ENCODE measurements around the gene DONSON.

The DONSON gene

DNA sequence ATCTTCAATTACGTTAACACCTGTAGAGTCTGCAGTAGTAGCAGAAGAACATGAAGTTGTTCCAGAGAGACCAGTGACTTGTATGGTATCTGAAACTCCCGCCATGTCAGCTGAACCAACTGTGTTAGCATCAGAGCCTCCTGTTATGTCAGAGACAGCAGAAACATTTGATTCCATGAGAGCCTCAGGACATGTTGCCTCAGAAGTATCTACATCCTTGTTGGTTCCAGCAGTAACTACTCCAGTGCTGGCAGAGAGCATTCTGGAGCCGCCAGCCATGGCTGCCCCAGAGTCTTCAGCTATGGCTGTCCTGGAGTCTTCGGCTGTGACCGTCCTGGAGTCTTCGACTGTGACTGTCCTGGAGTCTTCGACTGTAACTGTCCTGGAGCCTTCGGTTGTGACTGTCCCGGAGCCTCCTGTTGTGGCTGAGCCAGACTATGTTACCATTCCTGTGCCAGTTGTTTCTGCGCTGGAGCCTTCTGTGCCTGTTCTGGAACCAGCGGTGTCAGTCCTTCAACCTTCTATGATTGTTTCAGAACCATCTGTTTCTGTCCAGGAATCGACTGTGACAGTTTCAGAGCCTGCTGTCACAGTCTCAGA lies 35.4 kb downstream of the DONSON start:
- DNase-seq (ENCODE audit: insufficient read length, low spot score) = no peak
- no peak for TF ChIP-seq POLR2A (IDR thresholded peaks at IDR 0.05; ENCODE audit: low read depth, low read length)
- no peak for FAIRE-seq

DNA sequence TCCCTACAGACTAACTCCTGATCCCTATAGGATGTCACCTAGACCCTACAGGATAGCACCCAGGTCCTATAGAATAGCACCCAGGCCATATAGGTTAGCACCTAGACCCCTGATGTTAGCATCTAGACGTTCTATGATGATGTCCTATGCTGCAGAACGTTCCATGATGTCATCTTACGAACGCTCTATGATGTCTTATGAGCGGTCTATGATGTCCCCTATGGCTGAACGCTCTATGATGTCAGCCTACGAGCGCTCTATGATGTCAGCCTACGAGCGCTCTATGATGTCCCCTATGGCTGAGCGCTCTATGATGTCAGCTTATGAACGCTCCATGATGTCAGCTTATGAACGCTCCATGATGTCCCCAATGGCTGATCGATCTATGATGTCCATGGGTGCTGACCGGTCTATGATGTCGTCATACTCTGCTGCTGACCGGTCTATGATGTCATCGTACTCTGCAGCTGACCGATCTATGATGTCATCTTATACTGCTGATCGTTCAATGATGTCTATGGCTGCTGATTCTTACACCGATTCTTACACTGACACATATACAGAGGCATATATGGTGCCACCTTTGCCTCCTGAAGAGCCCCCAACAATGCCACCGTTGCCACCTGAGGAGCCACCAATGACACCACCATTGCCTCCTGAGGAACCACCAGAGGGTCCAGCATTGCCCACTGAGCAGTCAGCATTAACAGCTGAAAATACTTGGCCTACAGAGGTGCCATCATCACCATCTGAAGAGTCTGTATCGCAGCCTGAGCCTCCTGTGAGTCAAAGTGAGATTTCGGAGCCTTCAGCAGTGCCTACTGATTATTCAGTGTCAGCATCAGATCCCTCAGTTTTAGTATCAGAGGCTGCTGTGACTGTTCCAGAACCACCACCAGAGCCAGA lies 36.1 kb downstream of the DONSON start:
- FAIRE-seq (no peak), DNase-seq (ENCODE audit: insufficient read length, low spot score) (no peak)

DNA sequence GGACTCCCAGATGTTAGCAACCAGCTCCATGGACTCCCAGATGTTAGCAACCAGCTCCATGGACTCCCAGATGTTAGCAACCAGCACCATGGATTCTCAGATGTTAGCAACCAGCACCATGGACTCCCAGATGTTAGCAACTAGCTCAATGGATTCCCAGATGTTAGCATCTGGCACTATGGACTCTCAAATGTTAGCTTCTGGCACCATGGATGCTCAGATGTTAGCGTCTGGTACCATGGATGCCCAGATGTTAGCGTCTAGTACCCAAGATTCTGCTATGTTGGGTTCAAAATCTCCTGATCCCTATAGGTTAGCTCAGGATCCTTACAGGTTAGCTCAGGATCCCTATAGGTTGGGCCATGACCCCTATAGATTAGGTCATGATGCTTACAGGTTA lies 36.8 kb downstream of the DONSON start:
- DNase-seq (ENCODE audit: insufficient read length, low spot score) (no peak), FAIRE-seq (no peak)
- no peak for TF ChIP-seq POLR2A (IDR thresholded peaks at IDR 0.05; ENCODE audit: low read depth, low read length)

More for the DNA sequence above, 36.1 kb downstream of the DONSON start:
- TF ChIP-seq POLR2A (IDR thresholded peaks at IDR 0.05; ENCODE audit: low read depth, low read length) = no peak

DNA sequence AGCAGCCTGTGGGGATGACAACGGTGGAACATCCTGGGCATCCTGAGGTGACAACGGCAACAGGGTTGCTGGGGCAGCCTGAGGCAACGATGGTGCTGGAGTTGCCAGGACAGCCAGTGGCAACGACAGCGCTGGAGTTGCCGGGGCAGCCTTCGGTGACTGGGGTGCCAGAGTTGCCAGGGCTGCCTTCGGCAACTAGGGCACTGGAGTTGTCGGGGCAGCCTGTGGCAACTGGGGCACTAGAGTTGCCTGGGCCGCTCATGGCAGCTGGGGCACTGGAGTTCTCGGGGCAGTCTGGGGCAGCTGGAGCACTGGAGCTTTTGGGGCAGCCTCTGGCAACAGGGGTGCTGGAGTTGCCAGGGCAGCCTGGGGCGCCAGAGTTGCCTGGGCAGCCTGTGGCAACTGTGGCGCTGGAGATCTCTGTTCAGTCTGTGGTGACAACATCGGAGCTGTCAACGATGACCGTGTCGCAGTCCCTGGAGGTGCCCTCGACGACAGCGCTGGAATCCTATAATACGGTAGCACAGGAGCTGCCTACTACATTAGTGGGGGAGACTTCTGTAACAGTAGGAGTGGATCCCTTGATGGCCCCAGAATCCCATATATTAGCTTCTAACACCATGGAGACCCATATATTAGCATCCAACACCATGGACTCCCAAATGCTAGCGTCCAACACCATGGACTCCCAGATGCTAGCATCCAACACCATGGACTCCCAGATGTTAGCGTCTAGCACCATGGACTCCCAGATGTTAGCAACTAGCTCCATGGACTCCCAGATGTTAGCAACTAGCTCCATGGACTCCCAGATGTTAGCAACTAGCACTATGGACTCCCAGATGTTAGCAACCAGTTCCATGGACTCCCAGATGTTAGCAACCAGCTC lies 37.5 kb downstream of the DONSON start:
- no peak for DNase-seq (ENCODE audit: insufficient read length, low spot score)
- TF ChIP-seq POLR2A (IDR thresholded peaks at IDR 0.05; ENCODE audit: low read depth, low read length) = no peak
- FAIRE-seq = no peak

DNA sequence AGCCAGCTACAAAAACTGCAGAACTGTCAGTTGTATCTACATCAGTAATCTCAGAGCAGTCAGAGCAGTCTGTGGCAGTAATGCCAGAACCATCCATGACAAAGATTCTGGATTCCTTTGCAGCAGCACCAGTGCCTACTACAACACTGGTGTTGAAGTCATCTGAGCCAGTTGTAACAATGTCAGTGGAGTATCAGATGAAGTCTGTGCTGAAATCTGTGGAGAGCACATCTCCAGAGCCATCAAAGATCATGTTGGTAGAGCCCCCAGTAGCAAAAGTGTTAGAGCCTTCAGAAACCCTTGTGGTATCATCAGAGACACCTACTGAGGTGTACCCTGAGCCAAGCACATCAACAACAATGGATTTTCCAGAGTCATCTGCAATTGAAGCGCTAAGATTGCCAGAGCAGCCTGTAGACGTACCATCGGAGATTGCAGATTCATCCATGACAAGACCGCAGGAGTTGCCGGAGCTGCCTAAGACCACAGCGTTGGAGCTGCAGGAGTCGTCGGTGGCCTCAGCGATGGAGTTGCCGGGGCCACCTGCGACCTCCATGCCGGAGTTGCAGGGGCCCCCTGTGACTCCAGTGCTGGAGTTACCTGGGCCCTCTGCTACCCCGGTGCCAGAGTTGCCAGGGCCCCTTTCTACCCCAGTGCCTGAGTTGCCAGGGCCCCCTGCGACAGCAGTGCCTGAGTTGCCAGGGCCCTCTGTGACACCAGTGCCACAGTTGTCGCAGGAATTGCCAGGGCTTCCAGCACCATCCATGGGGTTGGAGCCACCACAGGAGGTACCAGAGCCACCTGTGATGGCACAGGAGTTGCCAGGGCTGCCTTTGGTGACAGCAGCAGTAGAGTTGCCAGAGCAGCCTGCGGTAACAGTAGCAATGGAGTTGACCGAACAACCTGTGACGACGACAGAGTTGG lies 38.4 kb downstream of the DONSON start:
- no peak for TF ChIP-seq POLR2A (IDR thresholded peaks at IDR 0.05; ENCODE audit: low read depth, low read length)
- FAIRE-seq = no peak
- DNase-seq (ENCODE audit: insufficient read length, low spot score) = no peak

DNA sequence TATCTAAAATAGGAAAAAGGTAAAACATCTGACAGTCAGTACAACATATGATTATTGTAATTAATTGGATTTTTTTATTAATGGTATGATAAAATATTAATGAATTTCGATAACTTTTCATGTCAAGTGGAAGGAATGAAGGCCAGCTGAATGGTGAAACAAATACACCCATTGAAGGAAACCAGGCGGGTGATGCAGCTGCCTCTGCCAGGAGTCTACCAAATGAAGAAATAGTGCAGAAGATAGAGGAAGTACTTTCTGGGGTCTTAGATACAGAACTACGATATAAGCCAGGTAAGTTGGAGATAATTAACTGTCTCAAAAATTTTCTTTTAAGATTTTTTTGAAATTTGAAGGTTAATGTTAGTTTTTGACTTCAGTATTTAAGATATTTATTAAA lies 42.4 kb downstream of the DONSON start:
- TF ChIP-seq POLR2A (IDR thresholded peaks at IDR 0.05; ENCODE audit: low read depth, low read length) = no peak
- FAIRE-seq (no peak), DNase-seq (ENCODE audit: insufficient read length, low spot score) (no peak)

DNA sequence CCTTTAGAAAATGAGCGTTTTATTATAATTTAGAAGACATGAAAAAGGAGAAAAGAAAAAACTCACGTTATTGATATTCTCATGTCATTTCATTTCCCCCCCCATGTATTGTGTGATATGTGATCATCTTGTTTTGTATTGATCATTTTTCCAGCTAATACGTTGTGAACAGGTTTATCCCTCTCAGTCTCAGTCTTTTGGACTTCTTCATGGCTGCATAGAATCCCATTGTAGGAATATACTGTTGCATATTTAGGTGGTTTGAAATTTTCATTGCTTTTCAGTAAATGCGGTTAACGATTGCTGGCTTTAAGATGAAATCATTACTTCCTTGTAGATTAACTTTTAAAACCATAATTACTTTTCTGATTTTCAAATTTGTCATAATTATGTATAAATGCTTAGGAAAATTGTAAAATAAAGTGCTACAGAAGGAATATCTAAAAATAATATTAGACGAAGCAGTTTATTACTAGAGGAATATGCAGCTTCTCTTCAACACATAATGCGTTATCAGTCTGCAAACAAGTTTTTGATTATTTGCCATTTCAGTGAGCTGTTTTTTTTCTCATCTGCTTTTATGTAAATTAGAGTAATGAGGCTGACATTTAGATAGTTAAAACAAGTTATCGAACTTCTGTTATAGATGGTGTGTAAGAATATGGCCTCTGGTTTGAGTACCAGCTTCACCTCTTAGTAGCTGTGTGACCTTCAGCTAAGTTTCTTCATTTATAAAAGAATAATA lies 43.9 kb downstream of the DONSON start:
- no peak for DNase-seq (ENCODE audit: insufficient read length, low spot score)
- TF ChIP-seq POLR2A (IDR thresholded peaks at IDR 0.05; ENCODE audit: low read depth, low read length) = no peak
- no peak for FAIRE-seq

DNA sequence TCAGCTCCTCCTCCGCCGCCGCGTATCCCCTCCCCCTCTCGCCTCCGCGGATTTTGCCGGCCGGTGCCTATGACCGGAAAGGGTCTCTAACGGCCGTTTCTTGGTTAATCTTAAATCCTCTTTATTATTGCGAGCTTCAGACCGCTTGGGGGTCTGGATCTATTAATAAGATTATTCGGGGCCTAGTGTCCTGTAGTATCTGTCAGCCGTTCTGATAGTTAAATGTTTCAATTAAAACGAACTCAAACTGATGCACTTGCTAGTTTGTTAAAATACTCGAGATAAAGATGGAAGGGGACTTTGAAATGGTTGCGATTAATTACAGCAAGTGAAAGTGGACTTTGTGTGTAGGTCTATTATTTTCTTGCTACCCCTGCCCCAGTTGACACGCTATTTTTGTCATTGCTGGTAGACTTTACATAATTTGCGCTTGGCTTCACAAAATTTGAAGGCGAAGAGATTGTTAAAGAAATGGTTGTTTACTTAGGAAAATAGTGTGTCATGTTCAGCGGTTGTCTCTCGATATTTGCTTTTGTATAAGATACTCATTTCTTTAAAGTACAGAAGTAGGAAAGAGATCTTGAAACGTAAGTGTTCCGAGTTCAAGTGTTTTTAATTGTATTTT lies 44.9 kb downstream of the DONSON start:
- FAIRE-seq (no peak), DNase-seq (ENCODE audit: insufficient read length, low spot score) (no peak)
- no peak for TF ChIP-seq POLR2A (IDR thresholded peaks at IDR 0.05; ENCODE audit: low read depth, low read length)

DNA sequence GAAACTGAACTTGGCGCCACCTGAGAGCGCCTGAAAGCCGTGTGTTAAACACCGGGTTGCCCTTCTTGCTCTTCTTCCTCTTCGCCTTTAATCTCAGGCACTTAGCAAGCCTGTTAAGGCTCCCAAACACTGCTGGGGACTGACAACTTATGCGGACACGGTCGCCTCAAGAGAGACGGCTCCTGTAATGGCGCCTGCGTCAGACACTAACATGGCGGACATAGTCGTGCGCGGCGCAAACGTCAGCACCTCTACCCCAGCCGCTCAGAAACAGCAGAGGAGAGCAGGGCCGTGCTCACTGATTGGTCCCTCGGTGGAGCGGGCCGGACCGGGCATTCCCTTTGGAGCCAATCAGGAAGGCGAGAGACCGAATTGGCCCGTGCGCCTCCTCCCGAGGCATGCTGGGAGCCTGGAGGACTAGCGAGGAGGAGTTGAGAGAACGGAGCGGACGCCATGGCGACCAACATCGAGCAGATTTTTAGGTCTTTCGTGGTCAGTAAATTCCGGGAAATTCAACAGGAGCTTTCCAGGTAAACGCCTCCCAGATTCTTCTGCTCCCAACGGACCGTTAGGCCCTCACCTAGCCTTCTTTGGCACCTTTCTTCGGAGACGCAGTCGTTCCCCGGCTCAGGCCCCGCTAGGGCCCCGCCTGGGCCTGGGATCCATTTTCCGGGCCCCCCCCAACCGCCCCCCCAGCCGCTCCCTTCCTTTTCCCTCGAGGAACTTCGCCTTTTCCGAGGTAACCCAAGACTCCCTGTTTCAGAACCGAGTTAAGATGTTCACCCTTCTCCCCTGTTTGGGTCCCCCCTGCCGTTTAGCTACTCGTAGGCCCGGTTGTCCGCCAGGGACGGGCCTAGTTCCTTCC lies 45.6 kb downstream of the DONSON start, which contains the start of gene SON:
TSS of gene SON (plus strand) at position 399 of the 865 bp plus-strand sequence. CDS start at position 454, 55 bp downstream.
- FAIRE-seq = peak; percentile 95
- DNase-seq (ENCODE audit: insufficient read length, low spot score) = peak; percentile 97
- peak; percentile 84 for TF ChIP-seq POLR2A (IDR thresholded peaks at IDR 0.05; ENCODE audit: low read depth, low read length)

DNA sequence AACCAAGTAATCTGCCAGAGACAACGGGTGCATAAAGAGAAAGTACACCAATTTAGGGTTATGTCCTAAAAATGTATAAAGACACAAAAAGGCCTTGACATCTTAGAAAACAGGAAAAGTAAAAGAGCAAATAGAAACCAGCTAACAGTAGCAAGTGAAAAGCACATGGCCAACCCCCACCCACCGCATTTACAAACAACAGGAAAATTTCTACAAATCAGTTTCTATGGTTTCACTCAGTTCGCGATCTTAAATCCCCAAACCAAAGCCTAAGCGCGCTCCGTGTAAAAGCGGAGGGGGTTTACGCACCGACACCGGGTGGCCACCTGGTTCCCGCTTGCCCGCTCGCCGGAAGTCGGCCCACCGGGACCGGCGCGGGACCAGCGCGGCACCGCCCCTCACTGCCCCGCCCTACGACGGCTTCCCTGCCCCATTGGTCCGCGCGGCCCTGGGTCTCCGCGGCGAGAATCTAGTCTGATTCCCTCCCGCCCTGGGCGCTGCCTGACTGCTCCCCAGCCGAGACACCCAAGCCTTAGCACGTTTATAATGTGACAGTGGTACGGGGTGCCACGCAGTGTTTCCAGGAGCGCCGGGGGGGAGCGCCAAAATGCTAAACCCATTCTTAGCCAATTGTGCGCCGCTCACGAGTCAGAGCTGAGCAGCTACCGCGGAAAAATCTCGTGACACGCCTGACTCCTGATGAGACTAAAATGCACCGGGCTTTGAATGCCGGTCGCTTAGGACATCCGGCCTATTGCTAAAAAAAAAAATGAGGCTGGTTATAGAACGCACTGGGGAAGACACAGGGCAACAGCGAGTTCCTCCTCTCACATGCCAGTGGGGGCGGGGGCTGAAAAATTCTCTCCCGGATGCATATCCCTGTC lies 46.5 kb downstream of the DONSON start, which contains the start of gene GART:
TSS of gene GART (minus strand) at position 362 of the 884 bp plus-strand sequence. CDS start 2,802 bp downstream, outside the sequence.
- DNase-seq (ENCODE audit: insufficient read length, low spot score) (peak; percentile 75), FAIRE-seq (no peak)
- peak; percentile 95 for TF ChIP-seq POLR2A (IDR thresholded peaks at IDR 0.05; ENCODE audit: low read depth, low read length)
